SU-DHL-6 (cell line): ENCODE data around the gene TTN.

Experiments
- H2AFZ ChIP-seq: fragments of 200-600 bp; sonication (generic); 2 replicates; pipeline ENCODE4 v1.6.1; 2014; ENCODE audit warnings: low read depth, mild to moderate bottlenecking, moderate library complexity, mixed read lengths, antibody characterized with exemption, low read length; ENCODE audit not compliant: severe bottlenecking
- H3F3A ChIP-seq: fragments of 200-600 bp; shearing (Covaris generic); 2 replicates; pipeline ENCODE4 v1.6.0; 2016; ENCODE audit warnings: antibody characterized with exemption, mild to moderate bottlenecking; ENCODE audit not compliant: insufficient read depth
- H3K27ac ChIP-seq: fragments of 200-600 bp; sonication (generic); 2 replicates; pipeline ENCODE4 v1.5.1; 2016; ENCODE audit warnings: low read depth, mild to moderate bottlenecking, low read length, moderate library complexity, mixed read lengths
- H3K27me3 ChIP-seq: fragments of 200-600 bp; sonication (generic), shearing (Covaris generic); 2 replicates; pipeline ENCODE4 v1.6.0; 2014; ENCODE audit warnings: mild to moderate bottlenecking, low read length
- H3K36me3 ChIP-seq: fragments of 200-600 bp; sonication (generic); 2 replicates; pipeline ENCODE4 v1.6.1; 2014; ENCODE audit warnings: mild to moderate bottlenecking, low read length, mixed read lengths
- H3K4me2 ChIP-seq: fragments of 300-600, 200-600 bp; shearing (Covaris generic), sonication (generic); 2 replicates; pipeline ENCODE4 v1.6.0; 2014; ENCODE audit warnings: low read length, low read depth, mild to moderate bottlenecking; ENCODE audit not compliant: poor library complexity, severe bottlenecking
- H3K4me3 ChIP-seq: fragments of 200-600 bp; sonication (generic); 2 replicates; pipeline ENCODE4 v1.5.1; 2014; ENCODE audit warnings: antibody characterized with exemption, low read length, mild to moderate bottlenecking, mixed read lengths; ENCODE audit not compliant: insufficient read depth, poor library complexity, severe bottlenecking
- H3K79me2 ChIP-seq: fragments of 200-600 bp; sonication (generic); 2 replicates; pipeline ENCODE4 v1.6.1; 2014; ENCODE audit warnings: mild to moderate bottlenecking, low read length, moderate library complexity; ENCODE audit not compliant: insufficient read depth
- H3K9ac ChIP-seq: fragments of 200-600 bp; sonication (generic); 2 replicates; pipeline ENCODE4 v1.7.0; 2014; ENCODE audit warnings: mild to moderate bottlenecking, low read length
- H3K9me2 ChIP-seq: fragments of 200-600 bp; sonication (generic); replicated peaks from 2 replicates; pipeline ENCODE4 v1.6.1; 2014; ENCODE audit warnings: low read length; ENCODE audit not compliant: insufficient read depth
- H3K9me3 ChIP-seq: fragments of 200-600 bp; sonication (generic); 2 replicates; pipeline ENCODE4 v1.6.1; 2014; ENCODE audit warnings: low read length, mixed read lengths; ENCODE audit not compliant: insufficient read depth
- H4K20me1 ChIP-seq: fragments of 200-600 bp; sonication (generic); 2 replicates; pipeline ENCODE4 v1.6.1; 2014; ENCODE audit warnings: low read depth, mild to moderate bottlenecking, antibody characterized with exemption, low read length, moderate library complexity, mixed read lengths
- CTCF ChIP-seq: fragments of 200-600 bp; sonication (generic); IDR thresholded peaks from one replicate; pipeline ENCODE4 v1.5.1; 2017; ENCODE audit warnings: antibody characterized with exemption, mild to moderate bottlenecking, low read length, moderate library complexity; ENCODE audit not compliant: insufficient read depth, poor library complexity, severe bottlenecking
- EZH2phosphoT487 ChIP-seq: fragments of 200-600 bp; sonication (generic), shearing (Covaris generic); conservative IDR thresholded peaks from 2 replicates; pipeline ENCODE4 v1.6.1; 2018; ENCODE audit warnings: mild to moderate bottlenecking, antibody characterized with exemption, low read length, moderate library complexity, mixed read lengths

The TTN gene

DNA sequence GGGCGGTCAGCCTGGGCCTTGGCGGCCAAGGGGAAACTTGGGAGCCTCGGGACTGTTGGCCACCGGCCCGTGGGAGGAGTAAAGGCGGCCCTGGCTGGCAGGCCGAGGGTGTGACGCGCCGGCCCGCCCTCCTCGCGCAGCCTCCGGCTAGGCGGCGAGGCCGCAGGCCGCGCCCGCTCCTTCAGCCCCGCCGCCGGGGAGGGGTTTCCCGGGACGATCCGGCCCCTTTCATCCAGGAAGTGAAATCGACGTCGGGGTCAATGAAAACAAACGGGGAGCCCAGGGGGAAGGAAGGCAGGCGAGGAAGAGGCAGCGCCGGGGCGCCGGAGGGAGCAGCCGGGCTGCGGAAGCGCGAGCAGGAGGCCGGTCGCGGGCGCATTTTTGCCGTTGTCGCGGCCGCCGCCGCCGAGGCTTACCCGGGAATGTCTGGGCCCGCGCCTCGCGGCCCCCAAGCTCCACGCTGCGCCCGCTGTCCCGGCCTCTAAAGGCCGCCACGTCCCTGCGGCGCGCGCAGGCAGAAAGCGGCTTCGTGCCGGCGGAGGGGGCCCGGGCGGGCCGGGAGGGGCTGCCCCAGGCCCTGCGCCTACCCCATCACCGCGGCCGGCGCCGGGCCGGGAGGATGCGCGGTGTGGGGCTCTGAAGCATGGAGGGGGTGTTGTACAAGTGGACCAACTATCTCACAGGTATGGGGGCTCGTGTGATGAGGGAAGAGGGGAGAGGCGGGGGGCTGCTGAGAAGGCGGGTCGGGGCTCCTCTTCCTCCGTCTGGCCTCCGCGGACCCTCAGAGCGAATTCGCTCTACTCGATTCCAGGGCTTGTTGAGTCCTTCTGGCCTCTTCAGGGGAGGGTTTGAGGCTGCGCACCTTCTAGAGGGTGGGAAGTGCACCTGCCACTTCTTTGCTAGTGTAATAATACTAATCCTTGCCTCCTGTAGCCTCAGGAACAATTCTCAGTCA, 326.7 kb downstream of the TTN start, which contains the start of gene PLEKHA3:
TSS of gene PLEKHA3 (plus strand) at position 231 of the 955 bp plus-strand sequence. CDS start at position 644, 413 bp downstream.
- H3K4me2 ChIP-seq = peak within 1 kb of the TSS; percentile 99
- no peaks in the 10 kb centered on the region for H3K9me2 ChIP-seq
- no peaks in the 10 kb centered on the region for H4K20me1 ChIP-seq
- H3K79me2 ChIP-seq = peaks cover 40% of the 10 kb centered on the region
- TF ChIP-seq CTCF (no peak), EZH2phosphoT487 (no peak)
- peak within 1 kb of the TSS; percentile 73 for H3K27ac ChIP-seq
- H3K36me3 ChIP-seq = no peaks in the 10 kb centered on the region
- H3K4me3 ChIP-seq = peak within 1 kb of the TSS; percentile 67
- H2AFZ ChIP-seq = peak within 1 kb of the TSS; percentile 90
- H3F3A ChIP-seq = peaks cover 19% of the 10 kb centered on the region
- no peaks in the 10 kb centered on the region for H3K27me3 ChIP-seq
- no peaks in the 10 kb centered on the region for H3K9me3 ChIP-seq
- H3K9ac ChIP-seq = peak within 1 kb of the TSS; percentile 75

DNA sequence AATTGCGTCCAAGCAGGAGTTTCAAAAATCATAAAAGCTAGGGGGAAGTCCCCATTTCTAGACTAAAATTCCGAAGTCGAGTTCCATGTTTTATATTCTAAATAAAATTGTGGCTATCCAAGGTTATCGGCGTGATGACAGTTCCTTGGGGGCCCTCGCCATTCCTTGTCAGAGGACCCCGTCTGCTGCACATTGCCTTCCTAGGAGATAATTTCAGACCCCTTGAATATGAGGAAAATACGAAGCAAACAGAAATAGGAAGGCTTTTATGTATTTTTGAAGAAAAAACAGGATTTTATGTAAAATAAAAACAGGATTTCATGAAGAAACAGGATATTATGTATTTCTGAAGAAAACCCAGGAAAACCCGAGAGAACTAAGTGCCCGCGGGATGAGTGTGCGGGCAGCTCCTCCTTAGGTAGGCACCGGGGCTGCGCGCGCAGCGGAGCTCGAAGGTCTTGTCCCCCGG, 327.4 kb downstream of the TTN start:
- no peaks in the 10 kb centered on the region for H3K27me3 ChIP-seq
- no peaks in the 10 kb centered on the region for H3K9me2 ChIP-seq
- no peaks in the 10 kb centered on the region for H4K20me1 ChIP-seq
- H2AFZ ChIP-seq = peak overlapping the region; percentile 90
- no peak for TF ChIP-seq EZH2phosphoT487
- TF ChIP-seq CTCF = no peak
- H3K9me3 ChIP-seq = no peaks in the 10 kb centered on the region
- peak overlapping the region; percentile 73 for H3K27ac ChIP-seq
- peaks cover 21% of the 10 kb centered on the region for H3F3A ChIP-seq
- H3K36me3 ChIP-seq = no peaks in the 10 kb centered on the region
- H3K79me2 ChIP-seq = peaks cover 36% of the 10 kb centered on the region
- H3K4me2 ChIP-seq = peak overlapping the region; percentile 99
- peak overlapping the region; percentile 69 for H3K9ac ChIP-seq
- H3K4me3 ChIP-seq = peak overlapping the region; percentile 67

DNA sequence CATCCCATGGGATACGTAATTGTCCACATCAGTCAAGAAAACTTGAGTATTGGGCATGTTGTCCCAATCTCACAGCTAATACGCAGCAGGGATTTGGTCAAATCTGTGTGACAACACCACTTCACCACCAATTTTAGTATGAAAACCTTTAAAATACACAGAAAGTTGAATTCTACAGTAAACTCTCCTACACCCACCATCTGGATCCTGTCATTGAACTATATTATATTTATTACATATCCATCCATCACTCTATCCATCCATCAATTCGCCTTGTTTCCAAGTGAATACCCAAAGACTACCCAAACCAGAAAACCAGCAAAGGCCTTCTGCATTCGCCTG, 328.0 kb downstream of the TTN start:
- H4K20me1 ChIP-seq = no peaks in the 10 kb centered on the region
- peaks cover 21% of the 10 kb centered on the region for H3F3A ChIP-seq
- peak overlapping the region; percentile 83 for H3K4me3 ChIP-seq

More for the DNA sequence above, 328.0 kb downstream of the TTN start:
- Histone ChIP-seq H3K4me2 (peak overlapping the region; percentile 99), H3K9ac (peak overlapping the region; percentile 75; the same call in 1 of the 2 replicates), H3K27ac (peak overlapping the region; percentile 73), H3K27me3 (no peaks in the 10 kb centered on the region), H3K79me2 (peaks cover 31% of the 10 kb centered on the region), H3K9me2 (no peaks in the 10 kb centered on the region), H3K36me3 (no peaks in the 10 kb centered on the region), H2AFZ (peak overlapping the region; percentile 90), H3K9me3 (no peaks in the 10 kb centered on the region)
- TF ChIP-seq CTCF (peak; percentile 8), EZH2phosphoT487 (no peak)
